ENCODE data around the gene STARD8.
A peak's percentile ranks its signal among the peaks of the same experiment; 100 is the strongest.

STARD8 gene

GRCh38 chrX:68717663-68718442, 70.4 kb downstream of the STARD8 start:
- Mint-ChIP-seq H3K27me3 (no peaks in the 10 kb centered on the region), H3K9me3 (no peaks in the 10 kb centered on the region), H3K27ac (no peak overlapping the region), H3K4me3 (no peak overlapping the region), H3K4me1 (no peaks in the 10 kb centered on the region)
- DNase-seq (no peak), ATAC-seq (peak; percentile 19)

- H3K9me3 Mint-ChIP-seq, result no peaks in the 10 kb centered on the region
- H3K27ac Mint-ChIP-seq, result no peak overlapping the region
- ATAC-seq, result peak; percentile 15
- no peak for DNase-seq
- no peaks in the 10 kb centered on the region for H3K27me3 Mint-ChIP-seq
- H3K4me3 Mint-ChIP-seq, result no peak overlapping the region
- no peaks in the 10 kb centered on the region for H3K4me1 Mint-ChIP-seq
These were observed 71.0 kb downstream of the STARD8 start for GRCh38 chrX:68718443-68718820.

- no peak overlapping the region for H3K4me3 Mint-ChIP-seq
- ATAC-seq (no peak), DNase-seq (no peak)
- H3K27me3 Mint-ChIP-seq, result no peaks in the 10 kb centered on the region
- H3K27ac Mint-ChIP-seq, result peak overlapping the region in 1 of 2 donors; percentile 7
- no peaks in the 10 kb centered on the region for H3K4me1 Mint-ChIP-seq
- no peaks in the 10 kb centered on the region for H3K9me3 Mint-ChIP-seq
These were observed 71.9 kb downstream of the STARD8 start for GRCh38 chrX:68719181-68719903.

- H3K27ac Mint-ChIP-seq, result no peak overlapping the region
- H3K4me1 Mint-ChIP-seq, result no peaks in the 10 kb centered on the region
- no peaks in the 10 kb centered on the region for H3K9me3 Mint-ChIP-seq
- H3K27me3 Mint-ChIP-seq, result no peaks in the 10 kb centered on the region
- H3K4me3 Mint-ChIP-seq, result no peak overlapping the region
- DNase-seq, result no peak
- ATAC-seq, result no peak
These were observed 72.6 kb downstream of the STARD8 start for GRCh38 chrX:68719904-68720614.

- Mint-ChIP-seq H3K9me3 (no peaks in the 10 kb centered on the region), H3K27me3 (no peaks in the 10 kb centered on the region), H3K4me3 (no peak overlapping the region), H3K27ac (no peak overlapping the region), H3K4me1 (no peaks in the 10 kb centered on the region)
- no peak for ATAC-seq
- no peak for DNase-seq
These were observed 73.4 kb downstream of the STARD8 start for GRCh38 chrX:68720851-68721250.

GRCh38 chrX:68721546-68721945, 74.1 kb downstream of the STARD8 start:
- Mint-ChIP-seq H3K27ac (no peak overlapping the region), H3K9me3 (no peaks in the 10 kb centered on the region), H3K27me3 (no peaks in the 10 kb centered on the region), H3K4me3 (no peak overlapping the region), H3K4me1 (no peaks in the 10 kb centered on the region)
- ATAC-seq (no peak), DNase-seq (no peak)

GRCh38 chrX:68721991-68722860, 74.8 kb downstream of the STARD8 start:
- Mint-ChIP-seq H3K4me1 (no peaks in the 10 kb centered on the region), H3K9me3 (no peaks in the 10 kb centered on the region), H3K27me3 (peaks cover under 1% of the 10 kb centered on the region), H3K27ac (peak overlapping the region in 1 of 2 donors; percentile 40), H3K4me3 (no peak overlapping the region)
- no peak for ATAC-seq
- DNase-seq, result no peak

- no peak for ATAC-seq
- H3K27ac Mint-ChIP-seq, result peak overlapping the region in 1 of 2 donors; percentile 34
- H3K4me1 Mint-ChIP-seq, result no peaks in the 10 kb centered on the region
These were observed 76.2 kb downstream of the STARD8 start for GRCh38 chrX:68723491-68724155.

GRCh38 chrX:68724531-68725020, 77.1 kb downstream of the STARD8 start:
- peaks cover 10% of the 10 kb centered on the region for H3K27me3 Mint-ChIP-seq
- H3K9me3 Mint-ChIP-seq, result no peaks in the 10 kb centered on the region
- DNase-seq (no peak), ATAC-seq (no peak)
- no peak overlapping the region for H3K4me3 Mint-ChIP-seq
- H3K4me1 Mint-ChIP-seq, result no peaks in the 10 kb centered on the region
- H3K27ac Mint-ChIP-seq, result no peak overlapping the region

More at GRCh38 chrX:68723491-68724155, 76.2 kb downstream of the STARD8 start:
- no peaks in the 10 kb centered on the region for H3K9me3 Mint-ChIP-seq
- H3K4me3 Mint-ChIP-seq, result no peak overlapping the region
- no peak for DNase-seq
- H3K27me3 Mint-ChIP-seq, result peaks cover 10% of the 10 kb centered on the region

- DNase-seq (no peak), ATAC-seq (no peak)
- Mint-ChIP-seq H3K4me3 (no peak overlapping the region), H3K4me1 (no peaks in the 10 kb centered on the region), H3K27ac (no peak overlapping the region), H3K27me3 (peaks cover 10% of the 10 kb centered on the region), H3K9me3 (no peaks in the 10 kb centered on the region)
These were observed 78.4 kb downstream of the STARD8 start for GRCh38 chrX:68725756-68726365.

- no peak for DNase-seq
- no peaks in the 10 kb centered on the region for H3K4me1 Mint-ChIP-seq
- ATAC-seq, result no peak
- no peak overlapping the region for H3K4me3 Mint-ChIP-seq
- H3K27ac Mint-ChIP-seq, result no peak overlapping the region
- H3K27me3 Mint-ChIP-seq, result peaks cover 10% of the 10 kb centered on the region
- H3K9me3 Mint-ChIP-seq, result no peaks in the 10 kb centered on the region
These were observed 78.9 kb downstream of the STARD8 start for GRCh38 chrX:68726366-68726765.

- Mint-ChIP-seq H3K27ac (no peak overlapping the region), H3K27me3 (peaks cover 10% of the 10 kb centered on the region), H3K9me3 (no peaks in the 10 kb centered on the region), H3K4me3 (no peak overlapping the region), H3K4me1 (no peaks in the 10 kb centered on the region)
- ATAC-seq, result no peak
- no peak for DNase-seq
These were observed 80.2 kb downstream of the STARD8 start for GRCh38 chrX:68727696-68728095.

- H3K9me3 Mint-ChIP-seq, result no peaks in the 10 kb centered on the region
- peak overlapping the region in 1 of 2 donors; percentile 27 for H3K27ac Mint-ChIP-seq
- no peak for ATAC-seq
- H3K27me3 Mint-ChIP-seq, result peaks cover 10% of the 10 kb centered on the region
- no peak for DNase-seq
- H3K4me3 Mint-ChIP-seq, result no peak overlapping the region
- no peaks in the 10 kb centered on the region for H3K4me1 Mint-ChIP-seq
These were observed 80.7 kb downstream of the STARD8 start for GRCh38 chrX:68728186-68728585.

GRCh38 chrX:68731254-68731653, 83.8 kb downstream of the STARD8 start:
- no peak for ATAC-seq
- no peak for DNase-seq
- H3K27me3 Mint-ChIP-seq, result peaks cover 18% of the 10 kb centered on the region
- no peaks in the 10 kb centered on the region for H3K4me1 Mint-ChIP-seq
- no peak overlapping the region for H3K4me3 Mint-ChIP-seq
- no peaks in the 10 kb centered on the region for H3K9me3 Mint-ChIP-seq
- no peak overlapping the region for H3K27ac Mint-ChIP-seq

Data from stimulated activated naive CD8-positive, alpha-beta T cell treated with anti-CD3 and anti-CD28 coated beads, Interleukin-15, amount 100 ng/mL, for 72 hours (primary cell).